Bone marrow (tissue), 2 donors: ENCODE measurements around the gene HMBS.
"Not testable (repeated sequence)": the region's sequence is repeated elsewhere in the genome, so short reads cannot be mapped to it uniquely, and the experiment has no call there.

Experiments used
- DNase-seq, 2 donors: peaks; one replicate each; lab custom pipeline; 2025; lab: John Stamatoyannopoulos, UW

The HMBS gene

GRCh38 chr11:119118946-119119345 lies 34.3 kb downstream of the HMBS start:
- no peak for DNase-seq

GRCh38 chr11:119120639-119121007 lies 35.9 kb downstream of the HMBS start:
- DNase-seq: no peak

GRCh38 chr11:119121008-119121810 lies 36.5 kb downstream of the HMBS start, which contains the start of gene HINFP:
Gene HINFP (plus strand): TSS chr11:119121580. CDS start chr11:119126945, 5,365 bp downstream.
- DNase-seq: peak; percentile 96 to 98

- DNase-seq: no peak
These were observed 37.1 kb downstream of the HMBS start for GRCh38 chr11:119121811-119122124.

- DNase-seq: no peak
These were observed 41.1 kb downstream of the HMBS start for GRCh38 chr11:119125821-119126220.

GRCh38 chr11:119126675-119127268 lies 42.1 kb downstream of the HMBS start:
- no peak for DNase-seq

- DNase-seq: no peak
These were observed 46.0 kb downstream of the HMBS start for GRCh38 chr11:119130662-119131061.

GRCh38 chr11:119134389-119134978 lies 49.8 kb downstream of the HMBS start:
- no peak for DNase-seq

- DNase-seq: not testable (repeated sequence)
These were observed 54.6 kb downstream of the HMBS start for GRCh38 chr11:119139276-119139675.
